Fibroblast of peridontal ligament (primary cell): ENCODE data around the gene SH3PXD2A.
A peak's percentile ranks its signal among the peaks of the same experiment; 100 is the strongest.

ENCODE experiments used
- DNase-seq: peaks from one replicate; pipeline ENCODE4 v3.0.0-alpha.2; 2010; ENCODE audit errors: extremely low read depth

Gene SH3PXD2A

DNA sequence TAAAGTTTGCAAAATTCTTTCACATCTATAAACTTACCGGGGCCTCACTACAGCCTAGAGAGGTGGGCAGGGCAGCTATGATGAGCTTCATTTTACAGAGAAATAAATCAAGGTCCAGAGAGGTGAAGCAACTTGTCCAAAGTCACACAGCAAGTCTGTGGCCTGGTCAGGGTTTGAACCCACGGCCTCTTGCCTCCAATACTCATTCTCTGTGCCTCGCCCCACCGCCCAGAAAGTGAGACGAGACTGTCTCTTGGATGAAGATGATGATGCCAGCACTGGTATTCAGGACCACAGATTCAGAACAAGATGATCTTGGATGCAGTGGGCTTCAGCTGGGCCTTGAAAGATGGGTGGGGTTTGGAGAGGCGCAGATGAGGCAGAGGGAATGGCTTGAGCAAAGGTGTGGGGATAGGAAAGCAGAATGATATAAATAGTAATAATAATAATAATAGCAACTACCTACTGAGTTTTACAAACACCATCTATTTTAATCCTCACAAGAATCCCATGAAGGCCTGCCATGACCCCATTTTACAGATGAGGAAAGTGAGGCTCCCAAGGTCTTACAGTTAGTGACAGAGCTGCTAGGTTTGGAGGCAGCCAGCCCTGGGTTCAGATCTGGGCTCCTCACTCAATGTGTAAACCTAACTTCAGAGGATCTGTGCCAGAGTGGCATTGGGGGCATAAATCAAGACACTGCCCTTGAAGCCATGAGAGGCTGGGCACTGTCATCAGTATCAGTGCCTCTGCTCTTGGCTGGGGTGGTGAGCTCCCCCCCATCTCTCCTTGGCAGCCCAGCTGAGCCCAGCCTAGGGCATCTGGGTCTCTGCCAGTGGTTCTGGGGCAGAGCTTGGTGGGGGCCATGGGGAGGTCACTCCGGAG lies 291.9 kb downstream of the SH3PXD2A start:
- DNase-seq, result no peak

DNA sequence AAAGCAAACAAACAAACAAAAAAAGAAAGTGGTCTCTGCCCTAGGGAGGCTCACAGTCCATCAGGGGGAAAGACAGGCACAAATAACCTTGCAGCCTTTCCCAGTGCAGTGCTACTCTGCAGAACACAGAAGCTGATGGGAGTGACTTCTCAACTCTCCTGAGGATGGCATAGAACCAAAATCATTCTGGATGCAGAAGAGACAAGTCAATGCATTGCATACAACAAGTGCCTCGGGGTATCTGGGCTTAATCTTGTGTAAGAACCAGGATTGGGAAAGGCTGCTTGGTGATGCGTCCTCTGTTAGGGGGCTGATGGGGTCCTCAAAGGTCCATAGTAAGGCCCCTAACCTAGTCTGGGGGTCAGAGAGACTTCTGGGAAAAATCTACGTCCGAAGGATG lies 293.0 kb downstream of the SH3PXD2A start:
- no peak for DNase-seq

GRCh38 chr10:103560886-103561285 lies 294.5 kb downstream of the SH3PXD2A start:
- DNase-seq, result no peak

DNA sequence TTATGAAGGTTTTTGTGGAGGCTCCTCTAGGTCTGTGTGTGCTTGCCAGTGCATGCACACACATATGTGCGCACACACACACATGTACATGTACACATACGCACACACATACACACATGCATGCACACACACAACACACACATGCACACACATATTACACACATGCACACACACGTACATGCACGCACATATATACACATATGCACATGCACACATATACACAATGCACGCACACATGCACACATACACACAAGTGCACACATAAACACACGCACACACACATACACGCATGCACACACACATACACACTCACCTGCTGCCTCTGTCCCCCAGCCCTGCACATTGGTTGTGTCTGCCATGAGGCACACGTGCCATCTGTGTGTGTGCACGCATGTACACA lies 295.6 kb downstream of the SH3PXD2A start:
- DNase-seq, result no peak

GRCh38 chr10:103558911-103559310 lies 296.5 kb downstream of the SH3PXD2A start:
- no peak for DNase-seq

GRCh38 chr10:103557455-103557854 lies 297.9 kb downstream of the SH3PXD2A start:
- DNase-seq, result no peak

DNA sequence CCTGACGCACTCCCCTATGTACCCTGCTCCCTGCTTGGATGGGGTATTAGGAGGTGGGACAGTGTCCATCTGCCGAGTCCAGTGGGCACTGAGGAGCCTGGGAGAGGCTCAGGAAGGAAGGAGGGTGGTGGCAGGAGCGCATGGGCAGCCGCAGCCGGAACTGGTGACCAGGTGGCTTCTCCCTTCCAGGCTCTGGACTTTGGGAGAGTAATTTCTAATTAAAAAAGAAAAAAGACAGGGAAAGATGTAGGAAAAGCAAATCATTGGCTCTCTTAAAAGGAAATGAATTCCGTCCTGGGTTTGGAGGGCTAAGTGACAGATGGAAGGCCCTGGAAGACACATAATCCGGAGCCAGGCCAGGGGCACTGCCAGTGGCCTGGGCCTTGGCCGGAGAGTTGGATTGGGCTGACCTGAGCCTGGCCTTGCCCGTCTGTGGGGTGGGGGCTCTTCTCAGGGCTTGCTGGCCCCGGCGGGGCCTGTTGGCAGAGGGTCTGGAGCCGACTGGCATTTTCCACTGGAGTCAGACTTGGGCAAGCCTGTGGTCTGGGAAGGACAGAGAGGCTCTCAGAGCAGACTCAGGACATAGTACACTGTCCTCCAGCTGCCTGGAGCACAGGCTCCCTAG lies 298.9 kb downstream of the SH3PXD2A start:
- no peak for DNase-seq

GRCh38 chr10:103555712-103556111 lies 299.7 kb downstream of the SH3PXD2A start:
- DNase-seq, result no peak

GRCh38 chr10:103555325-103555649 lies 300.1 kb downstream of the SH3PXD2A start:
- DNase-seq, result no peak

- peak; percentile 55 for DNase-seq
Measured at GRCh38 chr10:103554488-103555324, 300.7 kb downstream of the SH3PXD2A start.

- no peak for DNase-seq
Measured at GRCh38 chr10:103553743-103554487, 301.5 kb downstream of the SH3PXD2A start.

DNA sequence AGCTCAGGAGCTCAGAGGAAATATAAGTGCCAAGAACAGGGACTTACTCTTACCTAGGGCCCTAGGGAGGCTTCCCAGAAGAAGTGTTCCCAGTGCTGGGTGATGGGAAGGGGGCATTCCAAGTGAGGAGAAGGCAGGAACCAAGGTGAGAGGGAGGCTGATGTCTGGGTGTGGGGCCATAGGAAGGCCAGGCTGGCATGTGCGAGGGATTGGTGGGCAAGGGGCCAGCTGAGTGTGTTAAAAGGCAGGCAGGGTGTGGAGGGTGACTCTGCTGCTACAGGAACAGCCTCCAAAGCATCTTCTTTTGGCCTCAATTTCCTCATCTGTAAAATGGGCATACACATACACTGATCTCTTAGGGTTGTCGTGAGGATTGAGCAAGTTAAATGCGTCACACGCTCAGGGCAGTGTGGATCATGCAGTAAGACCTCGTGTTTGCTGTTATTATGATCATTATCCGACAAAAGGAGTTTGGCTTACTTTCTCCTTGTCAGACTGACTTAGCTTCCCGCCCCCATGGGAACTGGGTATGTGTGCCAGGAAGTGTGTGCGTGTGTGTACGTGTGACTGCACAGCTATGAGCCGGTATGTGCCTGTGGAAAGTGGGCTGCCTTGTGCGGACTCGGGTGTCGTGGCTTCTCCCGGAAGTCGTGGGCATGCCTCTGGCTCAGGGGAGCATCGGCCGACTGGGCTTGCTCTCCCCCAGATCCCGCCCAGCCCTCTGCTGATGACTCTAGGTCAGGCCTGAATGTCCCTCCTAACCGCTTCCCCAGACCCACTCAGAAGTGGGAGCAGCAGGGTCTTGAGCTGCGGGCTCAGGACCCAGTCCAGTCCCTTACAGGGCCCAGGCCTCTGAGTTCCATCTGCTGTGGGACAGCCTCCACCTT lies 302.3 kb downstream of the SH3PXD2A start:
- no peak for DNase-seq

DNA sequence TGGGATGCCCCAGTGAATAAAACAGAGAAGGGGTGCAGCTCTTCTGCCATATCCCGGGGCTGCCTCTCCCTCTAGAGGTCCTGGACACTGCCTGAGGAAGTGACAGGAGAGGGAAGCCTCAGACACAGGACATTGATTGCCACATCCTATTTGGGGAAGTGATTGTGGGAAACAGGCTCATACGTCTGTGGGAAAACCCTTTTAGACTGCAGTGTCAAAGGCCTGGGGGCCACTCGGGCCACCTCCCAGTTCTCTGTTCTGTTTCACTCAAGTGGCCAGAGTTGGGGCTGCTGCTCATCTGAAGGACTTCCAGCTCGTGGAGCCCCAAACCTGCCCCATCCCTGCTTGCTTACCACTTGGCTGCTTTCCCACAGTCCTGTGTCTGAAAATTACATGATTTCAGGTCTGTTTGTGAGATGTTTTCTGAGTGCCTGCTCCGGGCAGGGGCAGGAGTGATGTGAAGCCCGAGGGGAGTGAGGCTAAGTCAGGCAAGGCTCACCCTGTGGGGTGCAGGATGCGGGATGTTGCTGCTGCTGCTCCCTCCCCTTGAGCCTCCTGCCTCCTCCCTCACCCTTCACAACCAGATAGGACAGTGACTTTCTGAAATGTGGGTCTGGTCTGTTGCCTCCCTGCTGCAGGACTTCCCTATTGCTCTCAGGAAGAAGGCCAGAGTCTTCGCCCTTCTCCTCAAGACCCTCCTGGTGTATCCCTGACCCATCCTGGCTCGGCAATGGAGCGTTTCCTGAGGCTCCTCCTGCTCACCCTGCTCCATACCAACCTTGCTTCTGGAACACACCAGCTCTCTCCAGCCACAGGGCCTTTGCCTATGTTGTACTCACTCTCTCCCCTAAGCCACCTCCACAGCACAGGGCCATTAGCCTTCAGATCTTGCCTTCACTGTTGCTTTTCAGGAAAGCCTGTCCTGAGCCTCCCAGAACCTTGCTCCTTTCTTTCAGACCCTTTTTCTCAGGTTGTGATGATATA lies 303.5 kb downstream of the SH3PXD2A start:
- DNase-seq, result no peak

- no peak for DNase-seq
Measured at GRCh38 chr10:103550229-103550628, 305.1 kb downstream of the SH3PXD2A start.

DNA sequence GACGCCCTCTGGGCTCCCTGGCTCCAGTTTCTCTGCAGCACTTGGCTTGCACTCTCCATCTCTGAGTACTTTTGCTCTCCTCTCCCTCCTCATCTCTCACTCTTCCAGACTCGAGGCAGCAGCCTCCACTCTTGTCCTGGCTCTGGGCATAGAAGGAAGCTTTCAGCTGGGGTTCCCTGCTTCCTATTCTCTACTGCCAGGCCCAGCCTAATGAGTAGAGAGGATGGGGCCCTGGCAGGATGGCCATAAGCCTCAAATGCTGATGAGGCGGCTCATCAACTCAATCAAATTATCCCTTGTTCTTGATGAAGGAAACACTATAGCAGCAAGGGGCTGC lies 306.1 kb downstream of the SH3PXD2A start:
- DNase-seq, result no peak

- no peak for DNase-seq
Measured at GRCh38 chr10:103548581-103549348, 306.6 kb downstream of the SH3PXD2A start.

DNA sequence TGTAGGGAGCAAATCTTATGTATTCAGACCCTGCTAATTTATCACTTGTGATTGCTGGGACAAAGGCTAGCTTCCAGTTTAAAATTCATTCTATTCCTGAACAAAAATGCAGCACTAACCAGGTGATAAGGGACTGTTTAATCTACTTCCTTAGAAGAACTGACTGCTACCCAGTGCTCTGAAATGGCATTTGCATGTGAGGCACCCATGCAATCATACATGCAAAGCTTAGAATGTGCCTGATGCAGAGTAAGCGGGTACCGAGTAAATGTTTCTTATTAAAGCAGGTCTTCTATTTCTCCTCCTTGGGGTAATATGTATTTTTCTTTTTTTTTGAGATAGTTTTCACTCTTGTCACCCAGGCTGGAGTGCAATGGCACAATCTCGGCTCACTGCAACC lies 307.4 kb downstream of the SH3PXD2A start:
- DNase-seq, result no peak

GRCh38 chr10:103547391-103547946 lies 307.9 kb downstream of the SH3PXD2A start:
- no peak for DNase-seq

DNA sequence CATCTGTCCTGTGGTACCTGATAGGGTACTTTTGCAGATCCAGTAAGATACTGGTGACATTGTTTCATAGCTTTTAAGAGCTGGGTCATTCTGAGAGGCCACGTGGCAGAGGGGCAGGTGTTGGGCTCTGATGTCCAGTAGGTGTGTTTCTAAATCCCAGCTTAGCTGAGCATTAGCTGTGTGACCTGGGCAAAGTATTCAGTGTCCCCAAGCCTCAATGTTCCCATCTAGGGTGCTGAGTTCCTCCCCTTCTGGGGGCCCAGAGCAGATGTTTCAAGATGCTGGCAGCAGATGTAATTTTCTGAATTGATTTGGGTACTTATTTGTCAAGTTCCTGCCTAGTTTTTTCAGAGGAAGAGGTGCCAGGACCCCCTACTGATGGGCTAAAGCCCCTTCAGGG lies 309.0 kb downstream of the SH3PXD2A start:
- no peak for DNase-seq
